Gastrocnemius medialis (tissue), 4 donors: Measurements from ENCODE around the gene GPR176. TPM values are rescaled to one million over a fixed set of nuclear protein-coding genes. Genes with fewer than 3 reads are reported as not detected.

Source experiments
- ATAC-seq, 2 donors: fragments of 150-250 bp; one replicate each; pipeline ENCODE4 v1.9.1; 2016
- DNase-seq, 2 donors: peaks; one replicate each; pipeline ENCODE4 v3.0.0-alpha.2; 2019
- H3K27ac ChIP-seq, 4 donors: fragments of 200-600 bp; sonication (generic); 1 replicate in 1 of 4; 2 replicates in 3 of 4; pipeline ENCODE4 v1.5.1; 2016 to 2018; ENCODE audit warnings: mild to moderate bottlenecking in 2 of 4, moderate library complexity in 1 of 4
- H3K27me3 ChIP-seq, 3 donors: fragments of 200-600 bp; sonication (generic) in 2 of 3; 1 replicate in 1 of 3; 2 replicates in 2 of 3; pipeline versions ENCODE4 v1.5.1 to v1.6.0; 2016 to 2019; ENCODE audit warnings: mild to moderate bottlenecking in 1 of 3, moderate library complexity in 1 of 3
- H3K36me3 ChIP-seq, 2 donors: fragments of 200-600 bp; sonication (generic) in 1 of 2; one replicate each; pipeline ENCODE4 v1.5.1; 2017 to 2018
- H3K4me1 ChIP-seq, 2 donors: fragments of 200-600 bp; sonication (generic) in 1 of 2; one replicate each; pipeline ENCODE4 v1.5.1; 2016 to 2017; ENCODE audit warnings: mild to moderate bottlenecking in 2 of 2
- H3K4me3 ChIP-seq, 4 donors: fragments of 200-600 bp; sonication (generic) in 3 of 4; 1 replicate in 1 of 4; 2 replicates in 3 of 4; pipeline ENCODE4 v1.5.1; 2016 to 2019; ENCODE audit warnings: mild to moderate bottlenecking in 2 of 4
- H3K9me3 ChIP-seq, 3 donors: fragments of 200-600 bp; sonication (generic) in 2 of 3; 1 replicate in 1 of 3; 2 replicates in 2 of 3; pipeline ENCODE4 v1.5.1; 2016 to 2019
- CTCF ChIP-seq, 5 experiments: fragments of 450-650 bp in 3 of 5; fragments of 200-600 bp in 2 of 5; sonication (generic) in 2 of 5; IDR thresholded peaks in 4 of 5; conservative IDR thresholded peaks in 1 of 5; 1 replicate in 4 of 5; 2 replicates in 1 of 5; pipeline ENCODE4 v1.5.1; 2016 to 2019; ENCODE audit warnings: antibody characterized with exemption in 5 of 5, mild to moderate bottlenecking in 3 of 5, moderate library complexity in 3 of 5
- POLR2A ChIP-seq, 2 donors: fragments of 450-650 bp; IDR thresholded peaks; one replicate each; pipeline ENCODE4 v1.6.1; 2017; ENCODE audit warnings: antibody characterized with exemption in 2 of 2, mild to moderate bottlenecking in 2 of 2, moderate library complexity in 2 of 2
- in situ Hi-C, 4 donors: fragments of 200-750 bp; cut with MboI; loops; one replicate each; pipeline versions ENCODE4 v1.15.0 to v1.8.0; 2017; ENCODE audit warnings: low sequenced_read_pairs in 4 of 4
- intact Hi-C: fragments of 100-400 bp; cut with DNase I; formaldehyde crosslinking; loops from one replicate; pipeline ENCODE4 v1.15.1; 2023; ENCODE audit warnings: low total_unique reads
- total RNA-seq, 4 donors: library from RNA; depleted of rRNA; stranded (reverse); fragments of >200 nt; gene quantifications; one replicate each; pipeline versions ENCODE4 v1.1.0 to v1.2.3, GENCODE V29; 2016

Gene GPR176
- total RNA-seq, 4 donors from 2014 or later, result 1.1 to 3.0 (median 1.7) TPM

DNA sequence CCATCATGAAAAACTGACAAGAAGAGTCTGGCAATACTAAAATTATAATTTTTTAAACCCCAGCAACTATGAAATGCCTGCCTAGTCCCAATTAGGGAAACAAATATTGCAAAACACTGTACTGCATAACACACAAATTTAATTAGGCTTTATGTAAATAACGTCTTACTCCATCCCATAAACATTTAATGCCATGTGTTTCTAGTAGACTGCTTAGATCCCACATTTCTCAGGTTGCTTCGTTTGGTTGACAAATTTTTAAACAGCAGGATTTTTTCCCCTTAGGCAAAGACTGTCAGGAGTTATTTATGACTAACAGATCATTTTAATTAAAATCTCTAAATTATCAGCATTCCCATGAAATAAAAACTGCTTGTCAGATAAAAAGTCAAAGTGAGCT, 43.7 kb upstream of the GPR176 start:
- no peak overlapping the region for H3K4me3 ChIP-seq
- DNase-seq (no peak), ATAC-seq (no peak)
- no peaks in the 10 kb centered on the region for H3K9me3 ChIP-seq
- H3K27ac ChIP-seq, result no peak overlapping the region
- peaks cover 0 to 71% of the 10 kb centered on the region in 2 donors for H3K36me3 ChIP-seq
- no peaks in the 10 kb centered on the region for H3K27me3 ChIP-seq
- H3K4me1 ChIP-seq, result no peaks in the 10 kb centered on the region
- TF ChIP-seq POLR2A (IDR thresholded peaks at IDR 0.05) (no peak), CTCF (IDR thresholded peaks at IDR 0.05 in 4 of 5, conservative IDR thresholded peaks at IDR 0.05 in 1 of 5) (no peak)
- in situ Hi-C loops (no loop called here), intact Hi-C loops (no loop called here)

DNA sequence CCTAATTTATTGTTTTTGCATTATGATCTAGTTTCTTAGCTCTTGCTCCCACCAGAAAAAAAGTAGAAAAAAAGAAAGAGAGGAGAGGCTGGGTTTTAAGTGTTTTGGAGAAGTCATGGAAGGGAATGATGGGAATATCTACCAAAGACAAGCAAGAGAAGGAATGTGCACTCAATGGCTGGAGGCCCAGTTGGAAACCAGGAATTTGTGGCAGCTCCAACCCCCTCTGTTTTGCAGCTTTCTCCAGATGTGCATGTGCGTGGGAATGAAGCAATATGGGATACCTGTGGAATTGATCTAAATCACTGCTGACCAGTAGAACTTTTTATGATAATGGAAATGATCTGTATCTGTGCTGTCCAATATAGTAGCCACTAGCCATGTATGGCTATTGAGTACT, 41.0 kb upstream of the GPR176 start:
- Histone ChIP-seq H3K9me3 (no peaks in the 10 kb centered on the region), H3K27ac (no peak overlapping the region), H3K27me3 (no peaks in the 10 kb centered on the region), H3K4me3 (no peak overlapping the region), H3K36me3 (peaks cover 0 to 75% of the 10 kb centered on the region in 2 donors), H3K4me1 (no peaks in the 10 kb centered on the region)
- in situ Hi-C loops, result no loop called here
- ATAC-seq (no peak), DNase-seq (no peak)
- TF ChIP-seq POLR2A (IDR thresholded peaks at IDR 0.05), result no peak
- TF ChIP-seq CTCF (IDR thresholded peaks at IDR 0.05 in 4 of 5, conservative IDR thresholded peaks at IDR 0.05 in 1 of 5), result no peak
- intact Hi-C loops, result no loop called here

DNA sequence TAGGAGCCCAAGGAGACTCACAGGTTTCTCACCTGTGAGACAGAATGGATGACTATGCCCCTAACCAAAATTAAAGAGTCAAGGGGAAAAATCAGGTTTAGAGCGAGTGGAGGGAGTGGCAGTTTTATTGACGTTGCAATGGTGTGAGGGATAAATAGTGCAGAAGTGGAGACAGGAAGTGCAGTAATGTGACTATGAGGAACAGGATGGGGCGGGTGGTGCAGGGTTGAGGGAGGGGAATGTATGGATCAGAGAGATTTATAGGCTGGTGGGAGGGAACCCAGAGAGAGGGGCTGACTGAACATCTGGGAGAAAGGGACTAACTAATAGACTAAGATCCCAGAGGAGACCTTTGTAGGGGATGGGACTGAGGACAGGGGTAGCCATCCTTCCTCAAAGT, 40.3 kb upstream of the GPR176 start:
- no peaks in the 10 kb centered on the region for H3K27me3 ChIP-seq
- peaks cover 0 to 75% of the 10 kb centered on the region in 2 donors for H3K36me3 ChIP-seq
- intact Hi-C loops, result no loop called here
- H3K9me3 ChIP-seq, result no peaks in the 10 kb centered on the region
- no peak overlapping the region for H3K4me3 ChIP-seq
- no peaks in the 10 kb centered on the region for H3K4me1 ChIP-seq
- ATAC-seq (no peak), DNase-seq (no peak)
- H3K27ac ChIP-seq, result no peak overlapping the region
- in situ Hi-C loops, result no loop called here
- TF ChIP-seq POLR2A (IDR thresholded peaks at IDR 0.05) (no peak), CTCF (IDR thresholded peaks at IDR 0.05 in 4 of 5, conservative IDR thresholded peaks at IDR 0.05 in 1 of 5) (no peak)

DNA sequence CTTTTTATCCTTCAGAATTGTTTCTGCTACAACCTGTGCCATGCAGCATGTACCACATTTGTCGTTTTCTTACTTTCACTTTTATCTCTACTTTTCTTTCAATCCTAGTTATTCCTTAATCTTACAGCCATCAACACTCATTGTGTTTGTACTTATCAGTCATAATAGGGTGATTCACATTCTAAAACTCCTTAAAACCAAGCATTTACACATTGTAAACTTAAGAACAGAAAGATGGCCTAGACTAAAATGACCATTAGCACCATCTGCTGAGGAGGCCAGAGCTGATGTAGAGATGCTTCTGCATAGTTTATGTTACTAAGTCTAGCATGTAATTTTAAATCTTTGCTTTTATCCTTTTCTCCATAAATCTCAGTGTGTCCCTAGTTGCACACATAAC, 39.3 kb upstream of the GPR176 start:
- in situ Hi-C loops (no loop called here), intact Hi-C loops (no loop called here)
- no peak for ATAC-seq
- no peak for DNase-seq
- H3K27me3 ChIP-seq, result no peaks in the 10 kb centered on the region
- H3K9me3 ChIP-seq, result no peaks in the 10 kb centered on the region
- no peak overlapping the region for H3K4me3 ChIP-seq
- no peak overlapping the region for H3K27ac ChIP-seq
- H3K4me1 ChIP-seq, result no peaks in the 10 kb centered on the region
- peaks cover 0 to 78% of the 10 kb centered on the region in 2 donors for H3K36me3 ChIP-seq
- TF ChIP-seq POLR2A (IDR thresholded peaks at IDR 0.05) (no peak), CTCF (IDR thresholded peaks at IDR 0.05 in 4 of 5, conservative IDR thresholded peaks at IDR 0.05 in 1 of 5) (no peak)

- Histone ChIP-seq H3K4me1 (no peaks in the 10 kb centered on the region), H3K4me3 (no peak overlapping the region), H3K27me3 (no peaks in the 10 kb centered on the region), H3K27ac (no peak overlapping the region), H3K36me3 (peaks cover 0 to 82% of the 10 kb centered on the region in 2 donors), H3K9me3 (no peaks in the 10 kb centered on the region)
- TF ChIP-seq POLR2A (IDR thresholded peaks at IDR 0.05), result no peak
- TF ChIP-seq CTCF (IDR thresholded peaks at IDR 0.05 in 4 of 5, conservative IDR thresholded peaks at IDR 0.05 in 1 of 5), result no peak
- intact Hi-C loops (no loop called here), in situ Hi-C loops (no loop called here)
- DNase-seq (no peak), ATAC-seq (no peak)
Measured at GRCh38 chr15:39957481-39957880, 37.4 kb upstream of the GPR176 start.
